ENCODE data around the gene TTC9.
"Not testable (repeated sequence)": the region's sequence is repeated elsewhere in the genome, so short reads cannot be mapped to it uniquely, and the experiment has no call there.

TTC9 gene

DNA sequence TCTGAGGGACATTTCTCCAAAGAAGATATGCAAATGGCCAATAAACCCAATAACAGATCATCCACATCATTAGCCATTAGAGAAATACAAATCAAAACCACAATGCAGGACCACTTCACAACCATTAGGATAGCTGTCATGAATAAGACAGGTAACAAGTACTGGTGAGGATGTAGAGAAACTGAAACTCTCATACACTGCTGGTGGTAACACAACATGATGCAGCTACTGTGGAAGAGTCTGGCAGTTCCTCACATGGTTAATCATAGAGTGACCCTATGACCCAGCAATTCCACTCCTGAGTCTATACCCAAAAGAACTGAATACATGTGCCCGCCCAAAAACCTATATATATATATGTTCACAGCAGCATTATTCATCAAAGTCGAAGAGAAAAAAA lies 39.0 kb downstream of the TTC9 start:
- DNase-seq (ENCODE audit: low read depth), result no peak

GRCh38 chr14:70683983-70684382 lies 42.3 kb downstream of the TTC9 start:
- no peak for DNase-seq (ENCODE audit: low read depth)

GRCh38 chr14:70685474-70686197 lies 43.9 kb downstream of the TTC9 start:
- DNase-seq (ENCODE audit: low read depth), result no peak

DNA sequence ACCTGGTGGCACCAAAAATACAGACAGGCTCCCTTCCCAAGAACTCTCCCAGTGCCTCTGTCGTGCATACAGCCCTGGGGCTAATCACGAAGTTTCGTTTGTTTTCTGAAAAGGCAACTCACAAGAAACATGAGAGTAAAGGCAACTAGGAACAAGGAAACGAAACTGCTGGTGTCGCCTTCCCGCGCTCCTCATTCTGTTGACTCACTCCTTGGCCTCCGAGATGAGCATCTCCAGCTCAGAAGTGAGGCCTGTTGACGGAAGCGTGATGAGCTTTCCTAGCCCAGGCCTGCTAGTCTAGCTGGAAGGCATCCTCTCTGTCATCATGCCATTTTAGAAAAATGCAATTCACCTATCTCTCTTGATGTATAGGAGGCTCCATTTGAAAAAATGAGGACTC lies 50.5 kb downstream of the TTC9 start:
- no peak for DNase-seq (ENCODE audit: low read depth)

DNA sequence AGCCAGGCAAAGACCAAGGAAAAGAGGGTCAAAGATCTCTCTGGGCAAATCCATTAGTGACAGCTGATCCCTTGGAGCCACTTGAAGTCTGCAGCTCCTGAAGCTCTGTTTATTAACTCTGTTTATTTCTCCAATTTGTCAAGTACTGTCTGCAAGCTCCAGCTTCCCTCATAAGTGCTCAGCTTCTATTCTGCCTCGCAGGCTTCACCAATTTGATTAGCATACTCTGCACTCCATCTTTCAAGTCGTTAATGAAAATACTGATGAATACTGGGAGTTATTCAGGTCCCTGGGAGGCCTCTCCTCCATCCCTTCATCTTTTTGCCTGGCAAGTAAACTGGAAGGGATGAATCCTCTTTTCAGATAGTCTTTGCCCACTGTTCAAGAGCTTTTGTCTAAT lies 54.3 kb downstream of the TTC9 start:
- DNase-seq (ENCODE audit: low read depth), result no peak

DNA sequence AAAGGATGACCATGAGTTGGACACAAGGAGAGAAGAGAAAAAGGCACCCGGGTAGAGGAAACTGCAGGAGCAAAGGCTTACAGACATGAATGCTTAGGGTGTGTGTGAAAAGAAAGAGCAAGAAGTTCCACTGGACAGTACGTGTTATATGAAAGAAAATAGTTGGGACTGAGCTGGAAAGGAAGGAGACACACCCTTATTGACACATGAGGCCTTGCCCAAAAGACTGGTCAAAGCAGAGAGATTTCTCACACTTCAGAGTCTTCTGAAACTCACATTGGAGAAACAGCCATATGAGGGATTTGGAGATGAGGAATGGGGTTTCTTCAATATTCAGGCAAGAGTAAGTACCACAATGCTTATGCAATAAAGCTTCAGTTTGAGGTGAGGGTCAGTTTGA lies 56.0 kb downstream of the TTC9 start:
- DNase-seq (ENCODE audit: low read depth), result no peak

DNA sequence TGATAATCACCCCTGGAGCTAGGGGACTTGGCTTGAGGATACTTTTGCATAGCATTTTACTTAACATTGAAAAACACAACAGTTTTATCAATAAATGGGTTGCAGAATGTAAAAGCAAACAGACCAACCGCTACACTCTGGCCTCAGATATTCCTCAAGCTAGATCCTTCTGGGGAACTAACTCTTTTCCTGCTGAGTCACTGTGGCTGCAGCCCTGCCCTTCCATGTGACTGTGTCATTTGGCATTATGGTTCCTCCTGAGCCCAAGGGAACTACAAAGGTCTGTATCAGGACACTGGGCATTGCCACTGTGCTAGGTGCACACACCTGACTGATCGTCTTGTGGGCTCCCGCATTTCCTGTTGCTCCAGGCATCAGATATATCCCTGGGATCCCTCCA lies 56.6 kb downstream of the TTC9 start:
- no peak for DNase-seq (ENCODE audit: low read depth)

DNA sequence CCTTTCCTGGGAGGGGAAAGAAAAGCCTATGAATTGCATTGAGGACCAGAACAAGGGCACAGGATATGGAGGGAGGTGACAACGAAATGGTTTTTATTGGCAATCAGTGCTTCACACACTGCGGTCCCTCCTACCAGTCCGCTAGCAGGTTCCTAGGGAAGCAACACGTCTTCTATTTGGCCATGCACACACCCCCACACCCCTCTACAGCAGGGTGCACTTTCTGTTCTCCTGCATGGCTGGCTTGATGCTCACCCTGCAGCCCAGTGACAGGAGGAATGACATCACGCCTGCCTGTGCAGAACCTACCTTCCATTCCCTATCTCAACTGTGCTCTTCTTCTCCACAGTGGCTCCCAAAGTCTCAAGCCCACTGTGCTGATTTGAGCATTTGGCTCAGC lies 57.9 kb downstream of the TTC9 start:
- no peak for DNase-seq (ENCODE audit: low read depth)

- DNase-seq (ENCODE audit: low read depth), result no peak
These were observed 59.4 kb downstream of the TTC9 start for GRCh38 chr14:70700955-70701585.

DNA sequence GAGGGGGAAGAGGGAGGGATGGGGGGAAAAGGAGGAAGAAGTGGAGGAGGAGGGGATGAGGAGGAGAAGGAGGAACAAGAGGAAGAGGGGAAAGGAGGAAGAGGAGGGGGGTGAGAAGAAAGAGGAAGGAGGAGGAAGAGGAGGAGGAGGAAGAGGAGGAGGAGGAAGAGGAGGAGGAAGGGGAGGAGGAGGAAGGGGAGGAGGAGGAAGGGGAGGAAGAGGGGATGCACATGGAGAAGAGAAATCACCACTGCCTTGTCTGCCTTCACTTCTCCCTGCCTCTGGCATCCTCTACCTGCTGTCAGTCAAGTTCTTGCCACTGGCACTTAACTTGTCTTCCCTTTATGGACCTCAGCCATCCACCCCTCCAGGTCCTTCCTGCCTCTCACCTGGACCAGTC lies 59.9 kb downstream of the TTC9 start:
- no peak for DNase-seq (ENCODE audit: low read depth)

- no peak for DNase-seq (ENCODE audit: low read depth)
These were observed 60.4 kb downstream of the TTC9 start for GRCh38 chr14:70702161-70702560.

GRCh38 chr14:70703621-70704168 lies 62.0 kb downstream of the TTC9 start:
- not testable (repeated sequence) for DNase-seq (ENCODE audit: low read depth)

GRCh38 chr14:70704960-70705359 lies 63.2 kb downstream of the TTC9 start:
- no peak for DNase-seq (ENCODE audit: low read depth)

- DNase-seq (ENCODE audit: low read depth), result no peak
These were observed 64.5 kb downstream of the TTC9 start for GRCh38 chr14:70706177-70706576.

DNA sequence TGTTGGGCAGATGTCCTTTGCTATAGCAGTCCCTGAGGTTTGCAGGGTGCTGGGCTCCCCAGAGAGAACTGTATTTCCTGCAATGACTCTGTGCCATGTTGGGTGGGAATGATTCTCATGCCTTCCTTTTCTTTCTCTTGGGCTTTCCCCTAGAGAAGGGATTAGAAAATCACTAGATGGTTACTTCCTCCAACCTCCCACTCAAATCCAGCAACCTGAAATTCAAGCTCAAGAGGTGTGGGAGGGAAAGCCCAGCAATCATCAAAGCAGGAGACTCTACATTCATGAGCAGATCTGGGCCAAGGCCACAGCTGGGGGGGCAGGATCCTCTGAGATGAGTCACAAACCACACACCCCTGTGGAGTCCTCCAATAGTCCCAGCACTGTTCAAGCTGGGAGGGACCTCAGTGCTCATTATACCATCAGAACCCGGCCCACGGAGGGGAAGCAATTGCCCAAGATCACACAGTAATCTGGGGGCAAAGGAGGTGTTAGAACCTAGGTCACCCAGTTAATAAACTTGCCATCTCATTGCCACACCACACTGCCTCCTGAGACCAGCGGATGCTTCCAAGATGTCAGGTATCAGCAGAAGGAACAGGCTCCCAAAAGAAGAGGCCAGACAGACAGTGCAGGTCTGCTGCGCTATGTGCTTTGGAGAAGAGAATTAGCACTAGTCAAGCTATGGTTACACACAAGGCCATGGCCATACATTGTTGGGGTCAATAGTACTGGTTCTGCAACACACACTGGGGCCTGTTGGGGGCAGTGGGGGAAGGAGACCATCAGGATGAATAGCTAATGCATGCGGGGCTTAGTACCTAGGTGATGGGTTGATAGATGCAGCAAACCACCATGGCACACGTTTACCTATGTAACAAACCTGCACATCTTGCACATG lies 65.7 kb downstream of the TTC9 start:
- DNase-seq (ENCODE audit: low read depth), result no peak

DNA sequence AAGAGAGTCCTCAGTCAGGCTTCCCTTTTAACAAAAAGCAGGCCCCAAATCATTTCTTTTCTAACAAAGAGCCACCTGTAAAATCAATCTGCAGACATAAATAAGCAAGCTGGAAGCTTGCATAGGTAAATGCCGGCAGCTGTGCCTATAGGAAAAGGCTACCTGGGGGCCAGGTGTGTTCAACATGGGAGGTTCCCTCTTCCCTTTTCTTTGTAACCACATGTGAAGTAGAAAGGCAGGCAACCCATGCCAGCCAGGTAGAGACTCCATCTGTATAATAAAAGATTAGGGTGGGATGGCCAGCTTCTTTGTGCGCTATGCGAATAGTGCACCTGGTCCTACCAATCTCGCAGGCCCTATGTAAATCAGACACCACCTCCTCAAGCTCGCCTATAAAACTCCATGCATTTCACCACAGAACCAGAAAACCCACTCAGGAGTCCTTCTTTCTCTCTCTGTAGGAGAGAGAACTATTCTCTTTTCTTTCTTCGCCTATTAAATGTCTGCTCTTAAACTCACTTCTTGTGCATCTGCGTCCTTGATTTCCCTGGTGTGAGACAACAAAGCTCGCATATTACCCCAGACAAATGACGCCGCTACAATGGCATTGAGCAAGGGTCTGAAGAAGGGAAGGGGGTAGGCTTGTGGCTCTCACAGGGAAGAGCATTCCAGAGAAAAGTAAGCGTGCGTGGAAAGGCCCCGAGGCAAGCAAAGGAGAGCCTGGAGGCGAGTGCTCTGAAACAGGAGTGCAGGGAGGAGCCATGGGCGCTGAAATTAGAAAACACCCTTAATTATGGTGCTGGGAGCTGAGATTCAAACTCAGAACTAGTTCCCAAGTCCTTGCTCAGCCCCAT lies 67.2 kb downstream of the TTC9 start:
- no peak for DNase-seq (ENCODE audit: low read depth)

DNA sequence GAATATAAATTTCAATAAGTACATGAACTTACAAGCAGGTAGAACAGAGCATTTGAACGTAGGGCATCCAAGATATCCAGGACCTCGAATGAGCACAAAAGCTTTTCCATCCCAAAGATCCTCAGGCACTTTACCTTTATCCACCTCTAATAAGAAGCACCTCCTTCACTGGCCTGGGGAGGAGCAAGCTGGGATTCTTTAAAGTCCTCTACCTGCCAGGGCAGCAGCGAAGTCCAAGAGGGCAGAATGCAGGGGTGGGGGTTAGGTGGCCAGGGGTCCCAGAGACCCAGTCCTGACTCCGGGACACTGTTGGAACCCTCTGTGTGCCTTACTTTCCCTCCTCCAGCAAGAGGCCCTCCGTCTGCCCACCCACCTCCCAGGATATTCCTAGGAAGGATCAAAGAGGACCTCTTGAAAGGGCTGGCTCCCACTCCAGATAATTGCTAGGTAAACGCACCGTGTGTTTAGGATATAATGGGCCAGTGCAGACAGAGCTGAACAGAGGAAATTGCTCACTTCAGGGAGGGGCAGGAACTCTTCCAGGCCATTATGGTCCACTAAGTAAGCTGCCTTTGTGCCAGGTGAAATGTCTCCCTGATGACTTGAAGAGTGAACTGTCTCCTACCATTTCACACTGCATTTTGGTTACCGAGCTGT lies 68.1 kb downstream of the TTC9 start:
- no peak for DNase-seq (ENCODE audit: low read depth)

DNA sequence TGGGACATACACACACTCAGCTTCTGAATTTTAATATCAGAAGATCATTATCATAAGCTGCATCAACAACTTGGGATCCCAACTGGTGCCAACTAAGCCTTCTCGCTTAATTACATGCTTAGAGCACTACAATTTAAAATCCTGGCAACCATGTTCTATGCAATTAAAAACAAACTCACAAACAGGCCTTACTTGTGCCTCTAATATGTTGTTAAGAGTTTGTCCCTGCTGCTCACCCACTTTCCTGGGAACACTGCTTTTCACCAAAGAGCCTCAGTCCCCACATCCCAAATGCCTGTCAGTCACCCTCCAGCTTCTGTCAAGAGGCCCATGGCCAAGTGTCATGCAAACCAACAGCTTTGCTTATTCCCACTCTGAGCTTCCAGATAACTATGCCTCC lies 69.7 kb downstream of the TTC9 start:
- DNase-seq (ENCODE audit: low read depth), result no peak

DNA sequence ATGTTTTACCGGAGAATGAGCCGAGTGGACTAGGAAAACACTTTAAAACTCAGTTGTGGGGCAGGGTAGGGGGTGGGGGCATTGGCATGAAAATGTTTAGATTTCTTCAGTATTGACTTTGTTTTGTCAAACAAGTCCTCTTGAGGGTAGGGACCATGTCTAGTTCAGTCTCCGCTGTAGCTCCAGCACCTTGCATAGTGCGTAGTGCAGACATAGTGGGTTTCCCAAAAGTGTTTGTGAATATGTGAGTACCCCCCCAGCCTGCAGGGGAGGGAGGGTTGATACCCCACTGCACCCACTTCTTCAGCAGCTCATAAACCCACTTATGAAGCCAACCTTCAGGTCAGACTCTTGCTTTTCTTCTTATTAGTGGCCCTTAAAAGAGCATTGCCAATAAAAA lies 71.4 kb downstream of the TTC9 start:
- no peak for DNase-seq (ENCODE audit: low read depth)

DNA sequence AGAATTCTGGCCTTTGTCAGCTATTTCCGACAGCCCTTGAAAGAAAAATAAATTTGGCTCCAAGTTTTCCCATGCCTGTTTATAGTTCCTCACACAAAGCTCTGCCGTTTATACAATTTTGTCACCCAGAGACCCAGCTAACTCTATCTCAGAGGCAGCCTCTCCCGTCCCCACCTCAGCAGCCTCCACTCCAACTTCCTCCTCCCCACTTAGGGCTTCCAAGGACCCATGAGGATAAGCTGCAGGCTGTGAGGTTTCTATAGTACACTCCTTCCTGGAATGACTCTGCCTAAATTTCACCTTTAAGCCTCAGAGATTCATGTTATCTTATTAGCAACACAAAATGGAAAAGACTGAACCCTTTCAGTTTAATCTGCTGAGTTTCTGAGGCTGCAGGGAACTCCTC lies 71.8 kb downstream of the TTC9 start:
- no peak for DNase-seq (ENCODE audit: low read depth)

- DNase-seq (ENCODE audit: low read depth), result peak; percentile 39
These were observed 72.4 kb downstream of the TTC9 start for GRCh38 chr14:70714055-70714550.
